PFSK-1 (cell line): ENCODE measurements around the gene KIAA1958.

Source experiments
- FOXP2 ChIP-seq: optimal IDR thresholded peaks from 2 replicates; pipeline ENCODE3; 2011; ENCODE audit warnings: borderline replicate concordance, control low read depth, inconsistent platforms; ENCODE audit not compliant: insufficient read depth; ENCODE audit errors: extremely low read length, extremely low read depth
- POLR2AphosphoS5 ChIP-seq: IDR thresholded peaks from 2 replicates; pipeline ENCODE4 v1.6.1; 2012; ENCODE audit warnings: low read depth, mild to moderate bottlenecking, control low read depth, low read length, moderate library complexity
- SIN3A ChIP-seq: IDR thresholded peaks from 2 replicates; pipeline ENCODE4 v1.6.1; 2012; ENCODE audit warnings: mild to moderate bottlenecking, low read length, moderate library complexity, borderline replicate concordance; ENCODE audit not compliant: insufficient read depth
- TAF1 ChIP-seq: IDR thresholded peaks from 2 replicates; pipeline ENCODE4 v1.6.1; 2012; ENCODE audit warnings: low read length, control low read depth, borderline replicate concordance; ENCODE audit not compliant: insufficient read depth
- TF ChIP-seq, protein P1 (sequence below), 2 experiments: IDR thresholded peaks; 2 replicates each; pipeline versions ENCODE4 v1.6.1 to v1.8.0; 2011 to 2012; ENCODE audit warnings: low read depth in 2 of 2, low read length in 2 of 2, control low read depth in 1 of 2, inconsistent platforms in 1 of 2, mild to moderate bottlenecking in 1 of 2, moderate library complexity in 1 of 2; ENCODE audit not compliant: insufficient read depth in 1 of 2

The KIAA1958 gene

DNA sequence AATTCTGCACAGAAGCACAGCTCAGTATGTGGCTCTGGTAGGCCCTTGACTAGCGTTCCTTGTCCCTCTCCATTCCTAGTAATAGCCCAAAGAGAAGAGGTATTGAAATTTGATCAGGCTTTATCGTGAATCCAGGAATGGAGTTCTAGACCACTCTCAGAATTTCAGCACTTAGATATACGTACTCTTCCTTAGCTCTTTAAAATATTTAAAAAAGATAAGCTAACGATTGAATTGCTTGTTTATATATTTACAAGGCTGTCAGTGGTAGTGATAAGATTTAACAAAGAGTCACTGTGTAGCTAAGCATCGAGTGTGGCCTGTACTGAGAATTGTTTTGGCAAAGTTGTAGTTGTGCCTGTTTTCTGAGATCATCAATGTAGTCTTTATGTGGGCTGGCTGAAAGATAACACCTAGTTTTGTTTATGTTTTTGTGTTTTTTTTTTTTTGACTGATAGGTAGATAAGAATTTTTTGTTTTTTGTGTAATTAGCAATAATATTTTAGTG, 2.5 kb downstream of the KIAA1958 start:
- no peak for TF ChIP-seq FOXP2
- no peak for TF ChIP-seq TAF1
- no peak for TF ChIP-seq POLR2AphosphoS5
- TF ChIP-seq, protein P1, sequence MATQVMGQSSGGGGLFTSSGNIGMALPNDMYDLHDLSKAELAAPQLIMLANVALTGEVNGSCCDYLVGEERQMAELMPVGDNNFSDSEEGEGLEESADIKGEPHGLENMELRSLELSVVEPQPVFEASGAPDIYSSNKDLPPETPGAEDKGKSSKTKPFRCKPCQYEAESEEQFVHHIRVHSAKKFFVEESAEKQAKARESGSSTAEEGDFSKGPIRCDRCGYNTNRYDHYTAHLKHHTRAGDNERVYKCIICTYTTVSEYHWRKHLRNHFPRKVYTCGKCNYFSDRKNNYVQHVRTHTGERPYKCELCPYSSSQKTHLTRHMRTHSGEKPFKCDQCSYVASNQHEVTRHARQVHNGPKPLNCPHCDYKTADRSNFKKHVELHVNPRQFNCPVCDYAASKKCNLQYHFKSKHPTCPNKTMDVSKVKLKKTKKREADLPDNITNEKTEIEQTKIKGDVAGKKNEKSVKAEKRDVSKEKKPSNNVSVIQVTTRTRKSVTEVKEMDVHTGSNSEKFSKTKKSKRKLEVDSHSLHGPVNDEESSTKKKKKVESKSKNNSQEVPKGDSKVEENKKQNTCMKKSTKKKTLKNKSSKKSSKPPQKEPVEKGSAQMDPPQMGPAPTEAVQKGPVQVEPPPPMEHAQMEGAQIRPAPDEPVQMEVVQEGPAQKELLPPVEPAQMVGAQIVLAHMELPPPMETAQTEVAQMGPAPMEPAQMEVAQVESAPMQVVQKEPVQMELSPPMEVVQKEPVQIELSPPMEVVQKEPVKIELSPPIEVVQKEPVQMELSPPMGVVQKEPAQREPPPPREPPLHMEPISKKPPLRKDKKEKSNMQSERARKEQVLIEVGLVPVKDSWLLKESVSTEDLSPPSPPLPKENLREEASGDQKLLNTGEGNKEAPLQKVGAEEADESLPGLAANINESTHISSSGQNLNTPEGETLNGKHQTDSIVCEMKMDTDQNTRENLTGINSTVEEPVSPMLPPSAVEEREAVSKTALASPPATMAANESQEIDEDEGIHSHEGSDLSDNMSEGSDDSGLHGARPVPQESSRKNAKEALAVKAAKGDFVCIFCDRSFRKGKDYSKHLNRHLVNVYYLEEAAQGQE (IDR thresholded peaks at IDR 0.05; ENCODE audit: insufficient read depth in 1 of 2, low read depth in 2 of 2, low read length in 2 of 2) = no peak
- TF ChIP-seq SIN3A = no peak

DNA sequence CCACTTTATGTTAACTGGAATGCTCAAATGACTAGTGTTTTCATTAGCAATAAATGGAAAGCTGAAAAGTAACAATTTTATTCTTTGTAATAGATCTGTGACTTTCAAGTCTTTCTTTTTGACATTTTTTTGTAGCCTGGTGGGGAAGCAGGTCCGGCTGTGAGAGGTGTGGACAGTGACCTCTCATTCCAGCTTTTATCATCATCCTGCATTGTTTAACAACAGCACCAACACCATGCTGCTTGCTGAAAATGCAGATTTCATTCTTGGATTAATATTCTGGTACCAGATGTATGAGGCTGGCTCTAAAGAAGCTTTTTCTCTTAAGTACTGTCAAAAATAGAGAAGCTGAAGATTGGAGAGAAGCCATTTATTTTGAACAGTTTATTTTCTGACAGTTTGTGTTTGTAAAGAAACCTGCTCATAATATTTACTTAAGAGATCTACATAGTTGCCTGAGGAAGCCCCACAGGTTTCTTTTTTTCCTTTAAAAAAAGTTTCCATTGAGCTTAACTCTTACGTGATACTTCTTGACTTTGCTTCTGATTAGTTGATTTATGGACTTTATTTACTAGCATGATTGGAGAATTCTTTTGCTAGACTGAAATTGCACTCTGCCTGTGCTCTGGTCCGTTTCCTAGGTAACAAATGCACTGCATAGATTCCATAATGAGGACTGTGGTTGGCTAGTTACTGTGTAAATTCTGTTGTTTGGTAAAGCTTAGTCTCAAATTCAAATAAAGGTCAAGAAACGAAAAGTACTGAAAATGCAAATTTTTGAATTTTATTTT, 3.4 kb downstream of the KIAA1958 start:
- TF ChIP-seq POLR2AphosphoS5 (no peak), FOXP2 (no peak), SIN3A (no peak)
- TF ChIP-seq, protein P1 (IDR thresholded peaks at IDR 0.05; ENCODE audit: insufficient read depth in 1 of 2, low read depth in 2 of 2, low read length in 2 of 2) = no peak

DNA sequence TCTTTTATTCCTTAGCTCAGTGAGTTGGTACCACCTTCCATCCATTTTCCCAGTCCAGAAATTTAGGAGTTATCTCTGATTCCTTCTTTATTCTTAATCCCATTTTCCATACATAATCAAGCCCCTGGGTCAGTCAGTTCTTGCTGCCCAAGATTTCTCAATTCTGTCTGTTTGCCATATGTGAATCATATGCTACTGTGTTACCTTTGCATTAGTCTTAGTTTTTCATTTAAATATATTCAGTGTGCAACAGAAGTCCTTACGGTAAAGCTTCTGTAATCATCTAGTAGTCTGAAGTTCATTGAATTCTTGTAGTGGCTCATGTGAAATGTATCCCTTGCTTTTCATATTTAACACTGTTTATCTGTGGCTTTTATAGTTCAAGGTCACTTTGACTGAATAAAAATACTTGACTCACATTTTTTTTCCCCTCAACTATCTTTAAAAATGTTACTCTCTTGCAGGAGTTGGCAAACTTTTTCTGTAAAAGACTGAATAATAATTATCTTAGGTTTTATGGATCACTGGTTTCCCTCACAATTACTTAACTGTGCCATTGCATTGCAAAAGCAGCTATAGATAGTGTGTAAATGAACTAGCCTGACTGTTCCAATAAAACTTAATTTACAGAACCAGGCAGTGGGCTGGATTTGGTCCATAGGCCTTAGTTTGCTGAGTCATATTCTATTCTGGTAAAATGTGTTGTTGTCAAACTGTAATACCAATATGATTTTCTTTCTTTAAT, 6.9 kb downstream of the KIAA1958 start:
- TF ChIP-seq FOXP2 = no peak
- no peak for TF ChIP-seq TAF1
- TF ChIP-seq POLR2AphosphoS5 = no peak
- TF ChIP-seq SIN3A = no peak
- TF ChIP-seq, protein P1 (IDR thresholded peaks at IDR 0.05; ENCODE audit: insufficient read depth in 1 of 2, low read depth in 2 of 2, low read length in 2 of 2) = no peak

DNA sequence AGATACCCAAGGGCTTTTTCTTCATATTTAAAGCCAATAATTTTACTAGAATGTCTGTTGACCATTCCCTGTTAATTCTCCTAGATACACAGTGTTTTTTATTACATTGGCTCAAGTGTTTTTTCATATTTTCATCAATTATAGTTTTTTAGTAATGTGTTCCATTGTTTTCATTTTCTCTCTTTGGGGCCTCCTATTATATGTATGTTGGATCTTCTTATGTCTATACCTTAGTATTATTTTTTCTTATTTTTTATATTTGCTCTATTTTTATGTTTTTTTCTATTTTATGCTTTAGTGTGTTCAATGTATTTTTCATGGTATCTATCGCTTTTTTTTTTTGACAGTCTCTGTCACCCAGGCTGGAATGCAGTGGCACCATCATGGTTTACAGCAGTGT, 7.5 kb downstream of the KIAA1958 start:
- TF ChIP-seq TAF1 (no peak), SIN3A (no peak), POLR2AphosphoS5 (no peak), FOXP2 (no peak)
- TF ChIP-seq, protein P1 (IDR thresholded peaks at IDR 0.05; ENCODE audit: insufficient read depth in 1 of 2, low read depth in 2 of 2, low read length in 2 of 2) = no peak
